Measurements from ENCODE around the gene VEGFB.

GRCh38 chr11:64232182-64232966, 2.0 kb upstream of the VEGFB start:
- TF ChIP-seq CTCF (IDR thresholded peaks at IDR 0.05 in 4 of 5, conservative IDR thresholded peaks at IDR 0.05 in 1 of 5) (no peak), POLR2A (IDR thresholded peaks at IDR 0.05) (no peak)

Data from gastrocnemius medialis (tissue), 4 donors.